ENCODE data around the gene KRI1.
"Not testable (repeated sequence)": the region's sequence is repeated elsewhere in the genome, so short reads cannot be mapped to it uniquely, and the experiment has no call there.

Gene KRI1

GRCh38 chr19:10575011-10575716, 9.4 kb upstream of the KRI1 start:
- no peak for DNase-seq (ENCODE audit: low read depth in 1 of 2, low spot score in 1 of 2)

GRCh38 chr19:10574462-10574861, 8.7 kb upstream of the KRI1 start:
- no peak for DNase-seq (ENCODE audit: low read depth in 1 of 2, low spot score in 1 of 2)

GRCh38 chr19:10573793-10574192, 8.0 kb upstream of the KRI1 start:
- DNase-seq (ENCODE audit: low read depth in 1 of 2, low spot score in 1 of 2): not testable (repeated sequence)

GRCh38 chr19:10568826-10569651, 3.2 kb upstream of the KRI1 start, which contains the start of gene CDKN2D:
TSS of gene CDKN2D (minus strand) at chr19:10568979. CDS start at chr19:10568653, 326 bp downstream.
- peak; percentile 99 for DNase-seq (ENCODE audit: low read depth in 1 of 2, low spot score in 1 of 2)

- no peak for DNase-seq (ENCODE audit: low read depth in 1 of 2, low spot score in 1 of 2)
Observed at GRCh38 chr19:10568062-10568825, 2.4 kb upstream of the KRI1 start.

- no peak for DNase-seq (ENCODE audit: low read depth in 1 of 2, low spot score in 1 of 2)
Observed at GRCh38 chr19:10567656-10568055, 1.8 kb upstream of the KRI1 start.

- no peak for DNase-seq (ENCODE audit: low read depth in 1 of 2, low spot score in 1 of 2)
Observed at GRCh38 chr19:10566658-10567410, 1.0 kb upstream of the KRI1 start.

- no peak for DNase-seq (ENCODE audit: low read depth in 1 of 2, low spot score in 1 of 2)
Observed at GRCh38 chr19:10566408-10566657, 523 bp upstream of the KRI1 start.

- no peak for DNase-seq (ENCODE audit: low read depth in 1 of 2, low spot score in 1 of 2)
Observed at GRCh38 chr19:10565028-10565566, 713 bp downstream of the KRI1 start.

GRCh38 chr19:10562609-10563008, 3.2 kb downstream of the KRI1 start:
- DNase-seq (ENCODE audit: low read depth in 1 of 2, low spot score in 1 of 2): no peak

- DNase-seq (ENCODE audit: low read depth in 1 of 2, low spot score in 1 of 2): no peak
Observed at GRCh38 chr19:10560154-10560553, 5.7 kb downstream of the KRI1 start.

- DNase-seq (ENCODE audit: low read depth in 1 of 2, low spot score in 1 of 2): no peak
Observed at GRCh38 chr19:10557603-10558197, 8.1 kb downstream of the KRI1 start.

- no peak for DNase-seq (ENCODE audit: low read depth in 1 of 2, low spot score in 1 of 2)
Observed at GRCh38 chr19:10555610-10555973, 10.2 kb downstream of the KRI1 start.

- no peak for DNase-seq (ENCODE audit: low read depth in 1 of 2, low spot score in 1 of 2)
Observed at GRCh38 chr19:10554760-10555609, 10.8 kb downstream of the KRI1 start.

GRCh38 chr19:10553943-10554381, 11.8 kb downstream of the KRI1 start:
- DNase-seq (ENCODE audit: low read depth in 1 of 2, low spot score in 1 of 2): no peak

GRCh38 chr19:10553087-10553667, 12.6 kb downstream of the KRI1 start:
- DNase-seq (ENCODE audit: low read depth in 1 of 2, low spot score in 1 of 2): no peak

- DNase-seq (ENCODE audit: low read depth in 1 of 2, low spot score in 1 of 2): no peak
Observed at GRCh38 chr19:10552510-10553053, 13.2 kb downstream of the KRI1 start.

GRCh38 chr19:10551698-10552301, 14.0 kb downstream of the KRI1 start:
- DNase-seq (ENCODE audit: low read depth in 1 of 2, low spot score in 1 of 2): no peak

GRCh38 chr19:10551006-10551405, 14.8 kb downstream of the KRI1 start:
- not testable (repeated sequence) for DNase-seq (ENCODE audit: low read depth in 1 of 2, low spot score in 1 of 2)
